Suprapubic skin (tissue), 4 donors: ENCODE measurements around the gene SMIM24.

Experiments
- POLR2A ChIP-seq, 2 donors: fragments of 450-650 bp; IDR thresholded peaks; one replicate each; pipeline ENCODE4 v1.6.1; 2017; ENCODE audit warnings: antibody characterized with exemption in 2 of 2, mild to moderate bottlenecking in 2 of 2, moderate library complexity in 2 of 2
- POLR2AphosphoS5 ChIP-seq, 3 donors: sonication (generic); formaldehyde crosslinking; IDR thresholded peaks; one replicate each; pipeline ENCODE4 v1.6.1; 2017; ENCODE audit warnings: antibody characterized with exemption in 3 of 3
- TF ChIP-seq, protein P1 (sequence below), 2 donors: fragments of 200-600 bp in 1 of 2; fragments of 450-650 bp in 1 of 2; sonication (generic) in 1 of 2; IDR thresholded peaks; one replicate each; pipeline ENCODE4 v1.5.1; 2016 to 2019; ENCODE audit warnings: antibody characterized with exemption in 2 of 2, mild to moderate bottlenecking in 1 of 2, moderate library complexity in 1 of 2

DNA sequence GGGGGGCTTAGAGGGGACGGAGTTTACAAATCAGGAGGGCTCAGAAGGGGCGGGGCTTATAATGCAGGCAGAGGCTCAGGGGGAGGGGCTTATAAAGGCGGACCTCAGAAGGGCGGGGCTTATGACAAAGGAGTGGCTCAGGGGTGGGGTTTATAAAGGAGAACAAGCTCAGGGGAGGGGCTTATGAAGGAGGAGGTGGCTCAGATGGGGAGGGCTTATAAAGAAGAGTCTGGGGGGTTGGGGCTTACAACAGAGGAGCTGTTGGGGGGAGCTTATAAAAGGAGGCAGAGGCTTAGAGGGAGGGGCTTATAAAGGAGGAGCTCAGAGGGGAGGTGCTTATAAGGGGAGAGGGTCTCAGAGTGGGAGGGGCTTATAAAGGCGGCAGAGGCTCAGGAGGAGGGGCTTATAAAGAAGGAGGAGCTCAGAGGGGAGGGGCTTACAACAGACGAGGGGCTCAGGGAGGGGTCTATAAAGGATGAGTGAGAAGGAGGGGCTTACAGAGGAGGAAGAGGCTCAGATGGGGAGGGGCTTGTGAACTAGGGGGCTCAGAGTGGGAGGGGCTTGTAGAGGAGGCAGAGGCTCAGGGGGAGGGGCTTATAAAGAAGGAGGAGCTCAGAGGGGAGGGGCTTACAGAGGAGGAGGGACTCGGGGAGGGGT is 1.0 kb downstream of the SMIM24 start:
- TF ChIP-seq, protein P1, sequence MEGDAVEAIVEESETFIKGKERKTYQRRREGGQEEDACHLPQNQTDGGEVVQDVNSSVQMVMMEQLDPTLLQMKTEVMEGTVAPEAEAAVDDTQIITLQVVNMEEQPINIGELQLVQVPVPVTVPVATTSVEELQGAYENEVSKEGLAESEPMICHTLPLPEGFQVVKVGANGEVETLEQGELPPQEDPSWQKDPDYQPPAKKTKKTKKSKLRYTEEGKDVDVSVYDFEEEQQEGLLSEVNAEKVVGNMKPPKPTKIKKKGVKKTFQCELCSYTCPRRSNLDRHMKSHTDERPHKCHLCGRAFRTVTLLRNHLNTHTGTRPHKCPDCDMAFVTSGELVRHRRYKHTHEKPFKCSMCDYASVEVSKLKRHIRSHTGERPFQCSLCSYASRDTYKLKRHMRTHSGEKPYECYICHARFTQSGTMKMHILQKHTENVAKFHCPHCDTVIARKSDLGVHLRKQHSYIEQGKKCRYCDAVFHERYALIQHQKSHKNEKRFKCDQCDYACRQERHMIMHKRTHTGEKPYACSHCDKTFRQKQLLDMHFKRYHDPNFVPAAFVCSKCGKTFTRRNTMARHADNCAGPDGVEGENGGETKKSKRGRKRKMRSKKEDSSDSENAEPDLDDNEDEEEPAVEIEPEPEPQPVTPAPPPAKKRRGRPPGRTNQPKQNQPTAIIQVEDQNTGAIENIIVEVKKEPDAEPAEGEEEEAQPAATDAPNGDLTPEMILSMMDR (IDR thresholded peaks at IDR 0.05) = no peak
- TF ChIP-seq POLR2AphosphoS5 (IDR thresholded peaks at IDR 0.05) = no peak
- no peak for TF ChIP-seq POLR2A (IDR thresholded peaks at IDR 0.05)
